ENCODE data around the gene DGKI. TPM values are rescaled to one million over a fixed set of nuclear protein-coding genes. Genes with fewer than 3 reads are reported as not detected.

Gene DGKI
- total and polyA plus RNA-seq, 5 donors from 2014 or later: not detected

GRCh38 chr7:137816696-137817320, 30.0 kb downstream of the DGKI start:
- no peak for DNase-seq

GRCh38 chr7:137813541-137813940, 33.2 kb downstream of the DGKI start:
- Histone ChIP-seq H3K27ac (ENCODE audit: insufficient read depth, low read length, poor library complexity, severe bottlenecking) (no peak overlapping the region), H3K36me3 (ENCODE audit: control insufficient read depth, insufficient read depth, low read length) (no peaks in the 10 kb centered on the region), H3K4me1 (ENCODE audit: control insufficient read depth, insufficient read depth, low read length, poor library complexity, severe bottlenecking) (no peaks in the 10 kb centered on the region), H3K4me3 (ENCODE audit: low read depth, low read length) (no peak overlapping the region), H3K27me3 (ENCODE audit: control insufficient read depth, insufficient read depth, low read length) (no peaks in the 10 kb centered on the region), H3K9me3 (ENCODE audit: control insufficient read depth in 2 of 2, low read length in 2 of 2) (no peaks in the 10 kb centered on the region)
- no peaks in the 10 kb centered on the region for H3K27me3 Mint-ChIP-seq
- no peak overlapping the region for H3K4me3 Mint-ChIP-seq
- peaks cover 0 to 2% (median 0%) of the 10 kb centered on the region in 7 donors for H3K9me3 Mint-ChIP-seq
- H3K27ac Mint-ChIP-seq: no peak overlapping the region
- H3K36me3 Mint-ChIP-seq: no peaks in the 10 kb centered on the region
- no peak for DNase-seq
- no peak for ATAC-seq (ENCODE audit: low read depth in 2 of 2)
- no peaks in the 10 kb centered on the region for H3K4me1 Mint-ChIP-seq

More at GRCh38 chr7:137816696-137817320, 30.0 kb downstream of the DGKI start:
- H3K27ac ChIP-seq (ENCODE audit: insufficient read depth, low read length, poor library complexity, severe bottlenecking): no peak overlapping the region
- H3K9me3 Mint-ChIP-seq: peaks cover 0 to 3% (median 0%) of the 10 kb centered on the region in 7 donors
- no peak for ATAC-seq (ENCODE audit: low read depth in 2 of 2)
- no peaks in the 10 kb centered on the region for H3K36me3 Mint-ChIP-seq
- no peaks in the 10 kb centered on the region for H3K9me3 ChIP-seq (ENCODE audit: control insufficient read depth in 2 of 2, low read length in 2 of 2)
- H3K4me3 Mint-ChIP-seq: no peak overlapping the region
- H3K27me3 Mint-ChIP-seq: no peaks in the 10 kb centered on the region
- H3K27me3 ChIP-seq (ENCODE audit: control insufficient read depth, insufficient read depth, low read length): no peaks in the 10 kb centered on the region
- no peaks in the 10 kb centered on the region for H3K4me1 ChIP-seq (ENCODE audit: control insufficient read depth, insufficient read depth, low read length, poor library complexity, severe bottlenecking)
- H3K4me3 ChIP-seq (ENCODE audit: low read depth, low read length): no peak overlapping the region
- no peaks in the 10 kb centered on the region for H3K36me3 ChIP-seq (ENCODE audit: control insufficient read depth, insufficient read depth, low read length)
- H3K27ac Mint-ChIP-seq: no peak overlapping the region
- H3K4me1 Mint-ChIP-seq: no peaks in the 10 kb centered on the region

GRCh38 chr7:137810248-137810647, 36.5 kb downstream of the DGKI start:
- Mint-ChIP-seq H3K4me1 (no peaks in the 10 kb centered on the region), H3K4me3 (no peak overlapping the region), H3K27me3 (no peaks in the 10 kb centered on the region), H3K36me3 (no peaks in the 10 kb centered on the region), H3K9me3 (peaks cover 0 to 2% (median 0%) of the 10 kb centered on the region in 7 donors), H3K27ac (no peak overlapping the region)
- Histone ChIP-seq H3K4me1 (ENCODE audit: control insufficient read depth, insufficient read depth, low read length, poor library complexity, severe bottlenecking) (no peaks in the 10 kb centered on the region), H3K36me3 (ENCODE audit: control insufficient read depth, insufficient read depth, low read length) (no peaks in the 10 kb centered on the region), H3K27me3 (ENCODE audit: control insufficient read depth, insufficient read depth, low read length) (no peaks in the 10 kb centered on the region), H3K27ac (ENCODE audit: insufficient read depth, low read length, poor library complexity, severe bottlenecking) (no peak overlapping the region), H3K9me3 (ENCODE audit: control insufficient read depth in 2 of 2, low read length in 2 of 2) (no peaks in the 10 kb centered on the region), H3K4me3 (ENCODE audit: low read depth, low read length) (no peak overlapping the region)
- ATAC-seq (ENCODE audit: low read depth in 2 of 2) (no peak), DNase-seq (no peak)

GRCh38 chr7:137804836-137805235, 41.9 kb downstream of the DGKI start:
- H3K4me3 Mint-ChIP-seq: no peak overlapping the region
- Histone ChIP-seq H3K27me3 (ENCODE audit: control insufficient read depth, insufficient read depth, low read length) (no peaks in the 10 kb centered on the region), H3K4me1 (ENCODE audit: control insufficient read depth, insufficient read depth, low read length, poor library complexity, severe bottlenecking) (no peaks in the 10 kb centered on the region), H3K27ac (ENCODE audit: insufficient read depth, low read length, poor library complexity, severe bottlenecking) (no peak overlapping the region), H3K4me3 (ENCODE audit: low read depth, low read length) (no peak overlapping the region), H3K36me3 (ENCODE audit: control insufficient read depth, insufficient read depth, low read length) (no peaks in the 10 kb centered on the region), H3K9me3 (ENCODE audit: control insufficient read depth in 2 of 2, low read length in 2 of 2) (no peaks in the 10 kb centered on the region)
- DNase-seq: no peak
- no peaks in the 10 kb centered on the region for H3K9me3 Mint-ChIP-seq
- no peak for ATAC-seq (ENCODE audit: low read depth in 2 of 2)
- no peaks in the 10 kb centered on the region for H3K36me3 Mint-ChIP-seq
- H3K27me3 Mint-ChIP-seq: peaks cover 6% of the 10 kb centered on the region
- H3K27ac Mint-ChIP-seq: no peak overlapping the region
- H3K4me1 Mint-ChIP-seq: no peaks in the 10 kb centered on the region

GRCh38 chr7:137801491-137801890, 45.3 kb downstream of the DGKI start:
- Mint-ChIP-seq H3K36me3 (no peaks in the 10 kb centered on the region), H3K27me3 (peaks cover 11% of the 10 kb centered on the region), H3K27ac (no peak overlapping the region), H3K9me3 (peaks cover 0 to 2% (median 0%) of the 10 kb centered on the region in 7 donors), H3K4me1 (no peaks in the 10 kb centered on the region), H3K4me3 (no peak overlapping the region)
- Histone ChIP-seq H3K27me3 (ENCODE audit: control insufficient read depth, insufficient read depth, low read length) (no peaks in the 10 kb centered on the region), H3K4me1 (ENCODE audit: control insufficient read depth, insufficient read depth, low read length, poor library complexity, severe bottlenecking) (no peaks in the 10 kb centered on the region), H3K36me3 (ENCODE audit: control insufficient read depth, insufficient read depth, low read length) (no peaks in the 10 kb centered on the region), H3K4me3 (ENCODE audit: low read depth, low read length) (no peak overlapping the region), H3K27ac (ENCODE audit: insufficient read depth, low read length, poor library complexity, severe bottlenecking) (no peak overlapping the region), H3K9me3 (ENCODE audit: control insufficient read depth in 2 of 2, low read length in 2 of 2) (no peaks in the 10 kb centered on the region)
- ATAC-seq (ENCODE audit: low read depth in 2 of 2) (no peak), DNase-seq (no peak)

GRCh38 chr7:137801003-137801402, 45.8 kb downstream of the DGKI start:
- Histone ChIP-seq H3K9me3 (ENCODE audit: control insufficient read depth in 2 of 2, low read length in 2 of 2) (no peaks in the 10 kb centered on the region), H3K27ac (ENCODE audit: insufficient read depth, low read length, poor library complexity, severe bottlenecking) (no peak overlapping the region), H3K4me1 (ENCODE audit: control insufficient read depth, insufficient read depth, low read length, poor library complexity, severe bottlenecking) (no peaks in the 10 kb centered on the region), H3K4me3 (ENCODE audit: low read depth, low read length) (no peak overlapping the region), H3K27me3 (ENCODE audit: control insufficient read depth, insufficient read depth, low read length) (no peaks in the 10 kb centered on the region), H3K36me3 (ENCODE audit: control insufficient read depth, insufficient read depth, low read length) (no peaks in the 10 kb centered on the region)
- DNase-seq (no peak), ATAC-seq (ENCODE audit: low read depth in 2 of 2) (no peak)
- H3K4me3 Mint-ChIP-seq: no peak overlapping the region
- H3K27me3 Mint-ChIP-seq: peaks cover 11% of the 10 kb centered on the region
- no peaks in the 10 kb centered on the region for H3K36me3 Mint-ChIP-seq
- H3K9me3 Mint-ChIP-seq: peaks cover 0 to 2% (median 0%) of the 10 kb centered on the region in 7 donors
- H3K27ac Mint-ChIP-seq: no peak overlapping the region
- no peaks in the 10 kb centered on the region for H3K4me1 Mint-ChIP-seq

- Histone ChIP-seq H3K9me3 (ENCODE audit: control insufficient read depth in 2 of 2, low read length in 2 of 2) (no peaks in the 10 kb centered on the region), H3K27me3 (ENCODE audit: control insufficient read depth, insufficient read depth, low read length) (no peaks in the 10 kb centered on the region), H3K27ac (ENCODE audit: insufficient read depth, low read length, poor library complexity, severe bottlenecking) (no peak overlapping the region), H3K4me1 (ENCODE audit: control insufficient read depth, insufficient read depth, low read length, poor library complexity, severe bottlenecking) (no peaks in the 10 kb centered on the region), H3K36me3 (ENCODE audit: control insufficient read depth, insufficient read depth, low read length) (no peaks in the 10 kb centered on the region), H3K4me3 (ENCODE audit: low read depth, low read length) (no peak overlapping the region)
- DNase-seq (no peak), ATAC-seq (ENCODE audit: low read depth in 2 of 2) (no peak)
- Mint-ChIP-seq H3K27me3 (peaks cover 10% of the 10 kb centered on the region), H3K27ac (no peak overlapping the region), H3K4me3 (no peak overlapping the region), H3K9me3 (peaks cover 0 to 4% (median 0%) of the 10 kb centered on the region in 7 donors), H3K4me1 (no peaks in the 10 kb centered on the region), H3K36me3 (no peaks in the 10 kb centered on the region)
Observed at GRCh38 chr7:137798073-137798763, 48.6 kb downstream of the DGKI start.

GRCh38 chr7:137795211-137795610, 51.6 kb downstream of the DGKI start:
- H3K9me3 ChIP-seq (ENCODE audit: control insufficient read depth in 2 of 2, low read length in 2 of 2): no peaks in the 10 kb centered on the region
- no peaks in the 10 kb centered on the region for H3K4me1 Mint-ChIP-seq
- H3K27ac ChIP-seq (ENCODE audit: insufficient read depth, low read length, poor library complexity, severe bottlenecking): no peak overlapping the region
- no peak overlapping the region for H3K4me3 Mint-ChIP-seq
- no peak overlapping the region for H3K27ac Mint-ChIP-seq
- H3K27me3 ChIP-seq (ENCODE audit: control insufficient read depth, insufficient read depth, low read length): no peaks in the 10 kb centered on the region
- no peaks in the 10 kb centered on the region for H3K36me3 ChIP-seq (ENCODE audit: control insufficient read depth, insufficient read depth, low read length)
- no peak for ATAC-seq (ENCODE audit: low read depth in 2 of 2)
- H3K36me3 Mint-ChIP-seq: no peaks in the 10 kb centered on the region
- H3K4me1 ChIP-seq (ENCODE audit: control insufficient read depth, insufficient read depth, low read length, poor library complexity, severe bottlenecking): no peaks in the 10 kb centered on the region
- peaks cover 0 to 4% (median 0%) of the 10 kb centered on the region in 7 donors for H3K9me3 Mint-ChIP-seq
- H3K4me3 ChIP-seq (ENCODE audit: low read depth, low read length): no peak overlapping the region
- peaks cover 10% of the 10 kb centered on the region for H3K27me3 Mint-ChIP-seq
- DNase-seq: no peak

All from CD4-positive, CD25-positive, alpha-beta regulatory T cell (primary cell).